GM23248 (cell line): ENCODE data around the gene QRFP. TPM values are rescaled to one million over a fixed set of nuclear protein-coding genes. Genes with fewer than 3 reads are reported as not detected.

Source experiments
- DNase-seq: peaks from one replicate; pipeline ENCODE4 v3.0.0-alpha.2; 2015
- H2AFZ ChIP-seq: fragments of 200-600 bp; sonication (generic); 2 replicates; pipeline ENCODE4 v1.6.1; 2016; ENCODE audit warnings: antibody characterized with exemption
- H3F3A ChIP-seq: fragments of 200-600 bp; sonication (generic); 2 replicates; pipeline ENCODE4 v1.6.1; 2016; ENCODE audit warnings: mild to moderate bottlenecking, antibody characterized with exemption, mixed run types; ENCODE audit not compliant: insufficient read depth
- H3K27ac ChIP-seq: fragments of 200-600 bp; sonication (generic); 2 replicates; pipeline ENCODE4 v1.5.1; 2016; ENCODE audit warnings: mild to moderate bottlenecking
- H3K27me3 ChIP-seq: fragments of 200-600 bp; sonication (generic); replicated peaks from 2 replicates; pipeline ENCODE4 v1.6.1; 2016; ENCODE audit warnings: mild to moderate bottlenecking; ENCODE audit not compliant: insufficient read depth
- H3K36me3 ChIP-seq: fragments of 200-600 bp; sonication (generic); 2 replicates; pipeline ENCODE4 v1.6.1; 2016; ENCODE audit warnings: low read depth, mild to moderate bottlenecking
- H3K4me1 ChIP-seq: fragments of 200-600 bp; sonication (generic); 2 replicates; pipeline ENCODE4 v1.6.1; 2016; ENCODE audit warnings: mild to moderate bottlenecking; ENCODE audit not compliant: insufficient read depth
- H3K4me2 ChIP-seq: fragments of 200-600 bp; sonication (generic); one replicate; pipeline ENCODE4 v1.6.1; 2016; ENCODE audit warnings: mild to moderate bottlenecking; ENCODE audit not compliant: unreplicated experiment
- H3K4me3 ChIP-seq: fragments of 200-600 bp; sonication (generic); 2 replicates; pipeline ENCODE4 v1.5.1; 2016; ENCODE audit warnings: mild to moderate bottlenecking
- H3K79me2 ChIP-seq: fragments of 200-600 bp; sonication (generic); 2 replicates; pipeline ENCODE4 v1.6.1; 2016; ENCODE audit warnings: mild to moderate bottlenecking; ENCODE audit not compliant: insufficient read depth
- H3K9ac ChIP-seq: fragments of 200-600 bp; sonication (generic); 2 replicates; pipeline ENCODE4 v1.6.1; 2016; ENCODE audit warnings: mild to moderate bottlenecking
- H3K9me2 ChIP-seq: fragments of 200-600 bp; sonication (generic); 2 replicates; pipeline ENCODE4 v1.6.1; 2016; ENCODE audit warnings: mixed run types, mild to moderate bottlenecking, moderate library complexity; ENCODE audit not compliant: insufficient read depth
- H3K9me3 ChIP-seq: fragments of 200-600 bp; sonication (generic); one replicate; pipeline ENCODE4 v1.6.1; 2017; ENCODE audit warnings: low read depth
- H4K20me1 ChIP-seq: fragments of 200-600 bp; sonication (generic); 2 replicates; pipeline ENCODE4 v1.6.0; 2016; ENCODE audit not compliant: insufficient read depth
- EZH2 ChIP-seq: fragments of 200-600 bp; sonication (generic); IDR thresholded peaks from 2 replicates; pipeline ENCODE4 v1.6.1; 2018; ENCODE audit warnings: antibody characterized with exemption, mild to moderate bottlenecking; ENCODE audit not compliant: insufficient read depth, poor library complexity, severe bottlenecking
- EZH2phosphoT487 ChIP-seq: fragments of 200-600 bp; sonication (generic); IDR thresholded peaks from 2 replicates; pipeline ENCODE4 v1.6.1; 2018; ENCODE audit warnings: antibody characterized with exemption, moderate library complexity, mild to moderate bottlenecking, low read depth; ENCODE audit not compliant: insufficient read depth
- WGBS, 2 experiments: methylation state at CpG; one replicate each; pipeline ENCODE4 v1.1.6; 2015 to 2017; ENCODE audit warnings: low lambda C conversion rate in 2 of 2, low coverage in 1 of 2; ENCODE audit errors: missing lambda C conversion rate in 2 of 2; 5-methylcytosine and 5-hydroxymethylcytosine counted together
- in situ Hi-C: fragments of 300-500 bp; cut with MboI; formaldehyde crosslinking; loops from 2 replicates; pipeline ENCODE4 v1.15.0; 2020
- polyA plus RNA-seq: library from polyadenylated mRNA; unstranded; fragments of >200 nt; fragmentation: Nextera tagmentation; extraction: Ambion mirVana; gene quantifications from 2 replicates; pipeline ENCODE4 v1.2.1, GENCODE V29; 2016
- total RNA-seq: library from RNA; depleted of rRNA; stranded (reverse); fragments of >200 nt; shearing (Covaris generic); gene quantifications from 2 replicates; pipeline ENCODE4 v1.2.3, GENCODE V29; 2014

Gene QRFP
- total and polyA plus RNA-seq, 2 experiments from 2014 or later = 0.18 TPM; not detected in 1

GRCh38 chr9:130914417-130915095, 17.9 kb upstream of the QRFP start:
- no peaks in the 10 kb centered on the region for H3K9me2 ChIP-seq
- no peak overlapping the region for H3K4me3 ChIP-seq
- 87 to 88% methylated on average over 20 to 24 of the region's 24 CpGs for WGBS, 2 experiments
- H3F3A ChIP-seq = peaks cover 6% of the 10 kb centered on the region; the same call in 1 of the 2 replicates
- H3K79me2 ChIP-seq = no peaks in the 10 kb centered on the region
- H3K27ac ChIP-seq = no peak overlapping the region
- no peaks in the 10 kb centered on the region for H3K9me3 ChIP-seq
- no peak for DNase-seq
- TF ChIP-seq EZH2phosphoT487 (no peak), EZH2 (no peak)
- no peaks in the 10 kb centered on the region for H4K20me1 ChIP-seq
- H3K27me3 ChIP-seq = 0 out of 2 replicates have a peak, but pooled peaks cover 4% of the 10 kb centered on the region
- no peak overlapping the region for H3K4me2 ChIP-seq
- no peak overlapping the region for H2AFZ ChIP-seq
- no peak overlapping the region for H3K9ac ChIP-seq
- in situ Hi-C loops = no loop called here
- H3K4me1 ChIP-seq = peaks cover 6% of the 10 kb centered on the region
- H3K36me3 ChIP-seq = no peaks in the 10 kb centered on the region

GRCh38 chr9:130913599-130914416, 17.2 kb upstream of the QRFP start:
- WGBS, 2 experiments = 81 to 83% methylated on average over 23 of the region's 23 CpGs
- DNase-seq = no peak
- Histone ChIP-seq H3K9me2 (no peaks in the 10 kb centered on the region), H3K27me3 (0 out of 2 replicates have a peak, but pooled peaks cover 4% of the 10 kb centered on the region), H3F3A (peaks cover 6% of the 10 kb centered on the region; the same call in 1 of the 2 replicates), H3K9ac (peak overlapping the region; percentile 59), H3K9me3 (no peaks in the 10 kb centered on the region), H3K79me2 (no peaks in the 10 kb centered on the region), H3K4me1 (peaks cover 6% of the 10 kb centered on the region), H3K4me2 (peak overlapping the region; percentile 36), H3K27ac (peak overlapping the region; percentile 60), H3K4me3 (peak overlapping the region; percentile 29; the same call in 1 of the 2 replicates), H4K20me1 (no peaks in the 10 kb centered on the region), H2AFZ (peak overlapping the region; percentile 70), H3K36me3 (no peaks in the 10 kb centered on the region)
- in situ Hi-C loops = no loop called here
- no peak for TF ChIP-seq EZH2phosphoT487
- no peak for TF ChIP-seq EZH2

- WGBS, 2 experiments = 4% methylated on average over 38 of the region's 38 CpGs
- peak overlapping the region; percentile 70 for H2AFZ ChIP-seq
- no peaks in the 10 kb centered on the region for H3K79me2 ChIP-seq
- no peaks in the 10 kb centered on the region for H4K20me1 ChIP-seq
- no peaks in the 10 kb centered on the region for H3K27me3 ChIP-seq
- no peak for TF ChIP-seq EZH2
- no peak for TF ChIP-seq EZH2phosphoT487
- H3K9ac ChIP-seq = peak overlapping the region; percentile 59
- no peaks in the 10 kb centered on the region for H3K36me3 ChIP-seq
- in situ Hi-C loops = no loop called here
- peak overlapping the region; percentile 29; the same call in 1 of the 2 replicates for H3K4me3 ChIP-seq
- H3K9me2 ChIP-seq = no peaks in the 10 kb centered on the region
- peak overlapping the region; percentile 60 for H3K27ac ChIP-seq
- H3K4me2 ChIP-seq = peak overlapping the region; percentile 36
- H3F3A ChIP-seq = peaks cover 6% of the 10 kb centered on the region; the same call in 1 of the 2 replicates
- peak; percentile 96 for DNase-seq
- H3K9me3 ChIP-seq = no peaks in the 10 kb centered on the region
- H3K4me1 ChIP-seq = peaks cover 6% of the 10 kb centered on the region
These were observed 16.5 kb upstream of the QRFP start for GRCh38 chr9:130912932-130913598.
